ENCODE data around the gene ZSCAN31. TPM values are rescaled to one million over a fixed set of nuclear protein-coding genes. Genes with fewer than 3 reads are reported as not detected.

The ZSCAN31 gene
- total and polyA plus RNA-seq, 9 of the 15 experiments (the other 6 are each of a cell fraction or from before 2014, with no cell fraction given), result 3.9 to 12.1 (median 7.0) TPM

GRCh38 chr6:28349892-28350737, 14.2 kb upstream of the ZSCAN31 start, which contains the start of gene ZKSCAN3 (continued):
- TF ChIP-seq AFF4 (CRISPR knock-in tag; IDR thresholded peaks at IDR 0.05), result no peak
- TF ChIP-seq PPARD (CRISPR knock-in tag; IDR thresholded peaks at IDR 0.05), result no peak
- TF ChIP-seq NRF1 (conservative IDR thresholded peaks at IDR 0.05 in 1 of 2, IDR thresholded peaks at IDR 0.05 in 1 of 2), result peak; percentile 37 to 50; a peak in 1 of 4 replicates
- TF ChIP-seq C11orf30 (IDR thresholded peaks at IDR 0.05; ENCODE audit: low read depth), result peak; percentile 82
- peak in 1 of 2 experiments; percentile 86; a peak in 2 of 4 replicates for TF ChIP-seq UBTF (IDR thresholded peaks at IDR 0.05; ENCODE audit: borderline replicate concordance in 1 of 2, low read depth in 2 of 2, low read length in 2 of 2)
- peak; percentile 62 for TF ChIP-seq SPI1 (IDR thresholded peaks at IDR 0.05; ENCODE audit: borderline replicate concordance, low read depth, low read length)
- TF ChIP-seq ZFP30 (CRISPR knock-in tag; IDR thresholded peaks at IDR 0.05; ENCODE audit: borderline replicate concordance), result no peak
- peak; percentile 77 for TF ChIP-seq SAP30 (IDR thresholded peaks at IDR 0.05; ENCODE audit: borderline replicate concordance, insufficient read depth, low read depth, low read length, poor library complexity, severe bottlenecking)
- TF ChIP-seq CREB5 (CRISPR knock-in tag; IDR thresholded peaks at IDR 0.05), result no peak; the same call in 1 of the 2 replicates
- TF ChIP-seq TAL1 (IDR thresholded peaks at IDR 0.05), result peak; percentile 36; the same call in 1 of the 2 replicates
- TF ChIP-seq MBD1 (CRISPR knock-in tag; IDR thresholded peaks at IDR 0.05), result no peak
- TF ChIP-seq ZNF551 (CRISPR knock-in tag; IDR thresholded peaks at IDR 0.05), result no peak
- TF ChIP-seq THRB (CRISPR knock-in tag; conservative IDR thresholded peaks at IDR 0.05), result peak; percentile 94

Measured in K562 (cell line).